Gastrocnemius medialis (tissue), 4 donors: ENCODE results near the gene CNGA2. TPM values are rescaled to one million over a fixed set of nuclear protein-coding genes. Genes with fewer than 3 reads are reported as not detected.

Experiments
- ATAC-seq, 2 donors: fragments of 150-250 bp; one replicate each; pipeline ENCODE4 v1.9.1; 2016
- DNase-seq, 2 donors: peaks; one replicate each; pipeline ENCODE4 v3.0.0-alpha.2; 2019
- H3K27ac ChIP-seq, 4 donors: fragments of 200-600 bp; sonication (generic); 1 replicate in 1 of 4; 2 replicates in 3 of 4; pipeline ENCODE4 v1.5.1; 2016 to 2018; ENCODE audit warnings: mild to moderate bottlenecking in 2 of 4, moderate library complexity in 1 of 4
- H3K27me3 ChIP-seq, 3 donors: fragments of 200-600 bp; sonication (generic) in 2 of 3; 1 replicate in 1 of 3; 2 replicates in 2 of 3; pipeline versions ENCODE4 v1.5.1 to v1.6.0; 2016 to 2019; ENCODE audit warnings: mild to moderate bottlenecking in 1 of 3, moderate library complexity in 1 of 3
- H3K36me3 ChIP-seq, 2 donors: fragments of 200-600 bp; sonication (generic) in 1 of 2; one replicate each; pipeline ENCODE4 v1.5.1; 2017 to 2018
- H3K4me1 ChIP-seq, 2 donors: fragments of 200-600 bp; sonication (generic) in 1 of 2; one replicate each; pipeline ENCODE4 v1.5.1; 2016 to 2017; ENCODE audit warnings: mild to moderate bottlenecking in 2 of 2
- H3K4me3 ChIP-seq, 4 donors: fragments of 200-600 bp; sonication (generic) in 3 of 4; 1 replicate in 1 of 4; 2 replicates in 3 of 4; pipeline ENCODE4 v1.5.1; 2016 to 2019; ENCODE audit warnings: mild to moderate bottlenecking in 2 of 4
- H3K9me3 ChIP-seq, 3 donors: fragments of 200-600 bp; sonication (generic) in 2 of 3; 1 replicate in 1 of 3; 2 replicates in 2 of 3; pipeline ENCODE4 v1.5.1; 2016 to 2019
- CTCF ChIP-seq, 5 experiments: fragments of 450-650 bp in 3 of 5; fragments of 200-600 bp in 2 of 5; sonication (generic) in 2 of 5; IDR thresholded peaks in 4 of 5; conservative IDR thresholded peaks in 1 of 5; 1 replicate in 4 of 5; 2 replicates in 1 of 5; pipeline ENCODE4 v1.5.1; 2016 to 2019; ENCODE audit warnings: antibody characterized with exemption in 5 of 5, mild to moderate bottlenecking in 3 of 5, moderate library complexity in 3 of 5
- POLR2A ChIP-seq, 2 donors: fragments of 450-650 bp; IDR thresholded peaks; one replicate each; pipeline ENCODE4 v1.6.1; 2017; ENCODE audit warnings: antibody characterized with exemption in 2 of 2, mild to moderate bottlenecking in 2 of 2, moderate library complexity in 2 of 2
- in situ Hi-C, 4 donors: fragments of 200-750 bp; cut with MboI; loops; one replicate each; pipeline versions ENCODE4 v1.15.0 to v1.8.0; 2017; ENCODE audit warnings: low sequenced_read_pairs in 4 of 4
- intact Hi-C: fragments of 100-400 bp; cut with DNase I; formaldehyde crosslinking; loops from one replicate; pipeline ENCODE4 v1.15.1; 2023; ENCODE audit warnings: low total_unique reads
- total RNA-seq, 4 donors: library from RNA; depleted of rRNA; stranded (reverse); fragments of >200 nt; gene quantifications; one replicate each; pipeline versions ENCODE4 v1.1.0 to v1.2.3, GENCODE V29; 2016

The CNGA2 gene
- total RNA-seq, 4 donors from 2014 or later: not detected

GRCh38 chrX:151790481-151791160 is 56.1 kb downstream of the CNGA2 start:
- Histone ChIP-seq H3K27ac (no peak overlapping the region), H3K36me3 (no peaks in the 10 kb centered on the region), H3K4me3 (no peak overlapping the region), H3K27me3 (no peaks in the 10 kb centered on the region), H3K4me1 (no peaks in the 10 kb centered on the region), H3K9me3 (no peaks in the 10 kb centered on the region)
- DNase-seq (no peak), ATAC-seq (no peak)
- TF ChIP-seq POLR2A (IDR thresholded peaks at IDR 0.05) (no peak), CTCF (IDR thresholded peaks at IDR 0.05 in 4 of 5, conservative IDR thresholded peaks at IDR 0.05 in 1 of 5) (no peak)
- intact Hi-C loops: no loop called here
- in situ Hi-C loops: no loop called here

- in situ Hi-C loops: no loop called here
- ATAC-seq (no peak), DNase-seq (no peak)
- Histone ChIP-seq H3K4me3 (no peak overlapping the region), H3K9me3 (no peaks in the 10 kb centered on the region), H3K36me3 (no peaks in the 10 kb centered on the region), H3K27ac (no peak overlapping the region), H3K27me3 (no peaks in the 10 kb centered on the region), H3K4me1 (no peaks in the 10 kb centered on the region)
- no peak for TF ChIP-seq CTCF (IDR thresholded peaks at IDR 0.05 in 4 of 5, conservative IDR thresholded peaks at IDR 0.05 in 1 of 5)
- no peak for TF ChIP-seq POLR2A (IDR thresholded peaks at IDR 0.05)
- intact Hi-C loops: no loop called here
These were observed 57.4 kb downstream of the CNGA2 start for GRCh38 chrX:151791961-151792360.

- no peaks in the 10 kb centered on the region for H3K27me3 ChIP-seq
- H3K9me3 ChIP-seq: no peaks in the 10 kb centered on the region
- H3K27ac ChIP-seq: no peak overlapping the region
- in situ Hi-C loops (no loop called here), intact Hi-C loops (no loop called here)
- TF ChIP-seq POLR2A (IDR thresholded peaks at IDR 0.05) (no peak), CTCF (IDR thresholded peaks at IDR 0.05 in 4 of 5, conservative IDR thresholded peaks at IDR 0.05 in 1 of 5) (no peak)
- ATAC-seq (no peak), DNase-seq (no peak)
- no peaks in the 10 kb centered on the region for H3K36me3 ChIP-seq
- no peaks in the 10 kb centered on the region for H3K4me1 ChIP-seq
- no peak overlapping the region for H3K4me3 ChIP-seq
These were observed 58.0 kb downstream of the CNGA2 start for GRCh38 chrX:151792505-151792904.

- no peaks in the 10 kb centered on the region for H3K4me1 ChIP-seq
- H3K27ac ChIP-seq: no peak overlapping the region
- H3K4me3 ChIP-seq: no peak overlapping the region
- in situ Hi-C loops: no loop called here
- no peaks in the 10 kb centered on the region for H3K27me3 ChIP-seq
- H3K36me3 ChIP-seq: no peaks in the 10 kb centered on the region
- ATAC-seq (no peak), DNase-seq (no peak)
- no peaks in the 10 kb centered on the region for H3K9me3 ChIP-seq
- intact Hi-C loops: no loop called here
- TF ChIP-seq CTCF (IDR thresholded peaks at IDR 0.05 in 4 of 5, conservative IDR thresholded peaks at IDR 0.05 in 1 of 5) (no peak), POLR2A (IDR thresholded peaks at IDR 0.05) (no peak)
These were observed 59.3 kb downstream of the CNGA2 start for GRCh38 chrX:151793886-151794285.

Other genes with a start within 250 kb of the CNGA2 start
- not detected for gene PASD1, start 171.1 kb upstream of the CNGA2 start, total RNA-seq
- under 1 TPM in 2 of 4 donors, not detected in 2; 0.04 to 0.39 TPM for gene PRRG3, start 39.3 kb upstream of the CNGA2 start, total RNA-seq
- gene FATE1, start 18.7 kb upstream of the CNGA2 start, total RNA-seq: not detected
- not detected for gene MAGEA4, start 178.1 kb downstream of the CNGA2 start, total RNA-seq
- 1 to 10 TPM in 3 of 4 donors, under 1 TPM in 1; 0.26 to 4.8 (median 2.3) TPM for gene GABRE, start 239.9 kb downstream of the CNGA2 start, total RNA-seq